ENCODE results near the gene SLC16A12. TPM values are rescaled to one million over a fixed set of nuclear protein-coding genes. Genes with fewer than 3 reads are reported as not detected.
A peak's percentile ranks its signal among the peaks of the same experiment; 100 is the strongest.

The SLC16A12 gene
- total and polyA plus RNA-seq, 2 of the 13 experiments (the other 11 are each of a cell fraction or from before 2014, with no cell fraction given), result 0.02 TPM; not detected in 1

DNA sequence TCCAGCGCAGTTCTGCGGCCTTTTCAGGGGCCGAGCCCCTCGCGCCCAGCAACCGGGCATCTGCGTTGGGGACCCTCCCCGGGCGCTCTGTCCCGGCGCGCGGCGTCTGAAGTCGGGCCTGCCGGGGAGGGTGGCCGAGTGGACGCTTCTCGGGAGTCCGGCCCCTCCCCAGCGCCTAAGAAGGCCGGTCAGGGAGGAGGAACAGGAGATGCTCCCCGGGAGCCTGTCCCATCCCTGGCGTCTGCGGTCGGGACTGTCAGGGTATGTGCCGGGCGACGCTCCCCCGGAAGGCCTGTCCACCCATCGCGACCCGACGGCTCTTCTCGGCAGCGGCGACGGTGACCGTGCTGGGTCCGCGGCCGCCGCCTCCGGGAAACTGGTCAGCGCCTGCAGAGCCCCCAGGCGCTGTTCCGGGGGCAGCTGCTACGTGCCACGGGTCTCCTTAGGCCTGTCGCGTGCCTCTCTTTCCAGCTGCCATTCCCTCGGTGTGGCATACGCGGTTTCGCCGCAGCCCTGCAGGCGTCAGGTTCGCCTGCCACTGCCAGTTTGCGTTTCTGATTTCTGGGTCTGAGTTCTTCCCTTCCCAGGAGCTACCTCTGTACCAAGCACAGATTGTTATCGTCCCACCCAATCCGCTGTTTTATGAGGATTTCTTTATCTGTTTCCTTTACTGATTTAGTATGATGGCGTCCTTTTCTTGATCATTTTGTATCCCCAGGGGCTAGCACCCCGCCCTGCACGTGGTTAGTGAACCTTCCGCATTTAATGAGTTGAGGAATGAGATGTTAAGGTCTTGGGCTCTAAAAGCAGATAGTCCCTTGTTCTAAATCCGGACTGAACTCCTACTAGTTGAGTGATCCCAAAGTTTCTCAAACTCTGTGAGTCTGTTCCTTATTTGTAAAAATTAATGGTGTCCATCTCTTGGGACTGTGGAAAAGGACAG lies 120.2 kb downstream of the SLC16A12 start (continued):
- TF ChIP-seq, protein P1, sequence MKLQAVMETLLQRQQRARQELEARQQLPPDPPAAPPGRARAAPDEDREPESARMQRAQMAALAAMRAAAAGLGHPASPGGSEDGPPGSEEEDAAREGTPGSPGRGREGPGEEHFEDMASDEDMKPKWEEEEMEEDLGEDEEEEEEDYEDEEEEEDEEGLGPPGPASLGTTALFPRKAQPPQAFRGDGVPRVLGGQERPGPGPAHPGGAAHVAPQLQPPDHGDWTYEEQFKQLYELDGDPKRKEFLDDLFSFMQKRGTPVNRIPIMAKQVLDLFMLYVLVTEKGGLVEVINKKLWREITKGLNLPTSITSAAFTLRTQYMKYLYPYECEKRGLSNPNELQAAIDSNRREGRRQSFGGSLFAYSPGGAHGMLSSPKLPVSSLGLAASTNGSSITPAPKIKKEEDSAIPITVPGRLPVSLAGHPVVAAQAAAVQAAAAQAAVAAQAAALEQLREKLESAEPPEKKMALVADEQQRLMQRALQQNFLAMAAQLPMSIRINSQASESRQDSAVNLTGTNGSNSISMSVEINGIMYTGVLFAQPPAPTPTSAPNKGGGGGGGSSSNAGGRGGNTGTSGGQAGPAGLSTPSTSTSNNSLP (IDR thresholded peaks at IDR 0.05; ENCODE audit: low read depth, low read length), result no peak
- TF ChIP-seq ZNF883 (CRISPR knock-in tag; IDR thresholded peaks at IDR 0.05; ENCODE audit: not compliant biosample characterization) (peak; percentile 51), FOSL1 (CRISPR knock-in tag; IDR thresholded peaks at IDR 0.05; ENCODE audit: borderline replicate concordance) (no peak), CCAR2 (optimal IDR thresholded peaks at IDR 0.05; ENCODE audit: low read depth, low read length) (no peak), WIZ (CRISPR knock-in tag; IDR thresholded peaks at IDR 0.05) (no peak), ZBTB8A (CRISPR knock-in tag; IDR thresholded peaks at IDR 0.05; ENCODE audit: borderline replicate concordance, low read depth) (no peak), FLYWCH1 (CRISPR knock-in tag; IDR thresholded peaks at IDR 0.05) (no peak), NFYC (CRISPR knock-in tag; IDR thresholded peaks at IDR 0.05) (no peak), MYNN (CRISPR knock-in tag; IDR thresholded peaks at IDR 0.05; ENCODE audit: low read depth) (no peak), ZNF616 (CRISPR knock-in tag; IDR thresholded peaks at IDR 0.05; ENCODE audit: low read depth) (no peak), ZNF446 (CRISPR knock-in tag; IDR thresholded peaks at IDR 0.05) (no peak), ZKSCAN5 (CRISPR knock-in tag; IDR thresholded peaks at IDR 0.05) (no peak), ARNT2 (CRISPR knock-in tag; IDR thresholded peaks at IDR 0.05; ENCODE audit: low read depth) (peak; percentile 54; the same call in 1 of the 2 replicates), TOE1 (CRISPR knock-in tag; IDR thresholded peaks at IDR 0.05) (no peak), SETDB1 (CRISPR knock-in tag; IDR thresholded peaks at IDR 0.05; ENCODE audit: borderline replicate concordance) (no peak), HNRNPLL (IDR thresholded peaks at IDR 0.05; ENCODE audit: low read depth, low read length, poor library complexity, severe bottlenecking) (no peak)
- TF ChIP-seq, protein P2, sequence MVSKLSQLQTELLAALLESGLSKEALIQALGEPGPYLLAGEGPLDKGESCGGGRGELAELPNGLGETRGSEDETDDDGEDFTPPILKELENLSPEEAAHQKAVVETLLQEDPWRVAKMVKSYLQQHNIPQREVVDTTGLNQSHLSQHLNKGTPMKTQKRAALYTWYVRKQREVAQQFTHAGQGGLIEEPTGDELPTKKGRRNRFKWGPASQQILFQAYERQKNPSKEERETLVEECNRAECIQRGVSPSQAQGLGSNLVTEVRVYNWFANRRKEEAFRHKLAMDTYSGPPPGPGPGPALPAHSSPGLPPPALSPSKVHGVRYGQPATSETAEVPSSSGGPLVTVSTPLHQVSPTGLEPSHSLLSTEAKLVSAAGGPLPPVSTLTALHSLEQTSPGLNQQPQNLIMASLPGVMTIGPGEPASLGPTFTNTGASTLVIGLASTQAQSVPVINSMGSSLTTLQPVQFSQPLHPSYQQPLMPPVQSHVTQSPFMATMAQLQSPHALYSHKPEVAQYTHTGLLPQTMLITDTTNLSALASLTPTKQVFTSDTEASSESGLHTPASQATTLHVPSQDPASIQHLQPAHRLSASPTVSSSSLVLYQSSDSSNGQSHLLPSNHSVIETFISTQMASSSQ (IDR thresholded peaks at IDR 0.05; ENCODE audit: low read depth), result no peak
- TF ChIP-seq, protein P2 (CRISPR knock-in tag; IDR thresholded peaks at IDR 0.05; ENCODE audit: borderline replicate concordance), result no peak
- TF ChIP-seq, protein P3, sequence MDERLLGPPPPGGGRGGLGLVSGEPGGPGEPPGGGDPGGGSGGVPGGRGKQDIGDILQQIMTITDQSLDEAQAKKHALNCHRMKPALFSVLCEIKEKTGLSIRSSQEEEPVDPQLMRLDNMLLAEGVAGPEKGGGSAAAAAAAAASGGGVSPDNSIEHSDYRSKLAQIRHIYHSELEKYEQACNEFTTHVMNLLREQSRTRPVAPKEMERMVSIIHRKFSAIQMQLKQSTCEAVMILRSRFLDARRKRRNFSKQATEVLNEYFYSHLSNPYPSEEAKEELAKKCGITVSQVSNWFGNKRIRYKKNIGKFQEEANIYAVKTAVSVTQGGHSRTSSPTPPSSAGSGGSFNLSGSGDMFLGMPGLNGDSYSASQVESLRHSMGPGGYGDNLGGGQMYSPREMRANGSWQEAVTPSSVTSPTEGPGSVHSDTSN (CRISPR knock-in tag; IDR thresholded peaks at IDR 0.05), result no peak
- TF ChIP-seq, protein P4, sequence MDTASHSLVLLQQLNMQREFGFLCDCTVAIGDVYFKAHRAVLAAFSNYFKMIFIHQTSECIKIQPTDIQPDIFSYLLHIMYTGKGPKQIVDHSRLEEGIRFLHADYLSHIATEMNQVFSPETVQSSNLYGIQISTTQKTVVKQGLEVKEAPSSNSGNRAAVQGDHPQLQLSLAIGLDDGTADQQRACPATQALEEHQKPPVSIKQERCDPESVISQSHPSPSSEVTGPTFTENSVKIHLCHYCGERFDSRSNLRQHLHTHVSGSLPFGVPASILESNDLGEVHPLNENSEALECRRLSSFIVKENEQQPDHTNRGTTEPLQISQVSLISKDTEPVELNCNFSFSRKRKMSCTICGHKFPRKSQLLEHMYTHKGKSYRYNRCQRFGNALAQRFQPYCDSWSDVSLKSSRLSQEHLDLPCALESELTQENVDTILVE (CRISPR knock-in tag; IDR thresholded peaks at IDR 0.05), result no peak
